ENCODE data around the gene HS3ST5. TPM values are rescaled to one million over a fixed set of nuclear protein-coding genes. Genes with fewer than 3 reads are reported as not detected.

Gene HS3ST5
- total RNA-seq, 1 experiment from 2014 or later, result 14.4 TPM

GRCh38 chr6:114292431-114292830 is 50.4 kb downstream of the HS3ST5 start:
- Histone ChIP-seq H3K27ac (ENCODE audit: insufficient read length, low read depth, low read length) (no peak overlapping the region), H2AFZ (ENCODE audit: low read length) (no peak overlapping the region), H2BK120ac (ENCODE audit: low read depth, low read length, poor library complexity, severe bottlenecking) (no peak overlapping the region), H3T11ph (ENCODE audit: low read length) (no peak overlapping the region), H2BK12ac (ENCODE audit: insufficient read length, low read depth, low read length) (no peak overlapping the region), H4K8ac (replicated peaks; ENCODE audit: insufficient read length, low read depth, low read length) (no peak overlapping the region), H3K56ac (ENCODE audit: insufficient read length, low read depth, low read length) (no peak overlapping the region), H3K79me1 (ENCODE audit: insufficient read depth, low read depth, low read length, poor library complexity, severe bottlenecking) (peaks cover 2% of the 10 kb centered on the region), H3K27me3 (ENCODE audit: insufficient read depth, low read length) (no peaks in the 10 kb centered on the region), H3K4me1 (ENCODE audit: insufficient read depth, low read length) (no peaks in the 10 kb centered on the region; the same call in 1 of the 2 replicates), H2BK15ac (ENCODE audit: low read depth, low read length) (no peak overlapping the region), H3K23ac (ENCODE audit: insufficient read length, low read depth, low read length) (no peak overlapping the region), H2AK5ac (ENCODE audit: insufficient read length, low read length) (no peak overlapping the region), H3K23me2 (ENCODE audit: insufficient read length, low read depth, low read length, poor library complexity, severe bottlenecking) (no peaks in the 10 kb centered on the region), H3K18ac (ENCODE audit: insufficient read length, low read depth, low read length) (no peak overlapping the region), H3K9ac (ENCODE audit: extremely low read depth, insufficient read length, low read length) (no peak overlapping the region), H4K5ac (ENCODE audit: insufficient read length, low read depth, low read length) (no peak overlapping the region), H3K9me3 (ENCODE audit: control insufficient read depth, low read depth, low read length) (no peaks in the 10 kb centered on the region), H3K4me2 (ENCODE audit: insufficient read depth, insufficient read length, low read length) (no peak overlapping the region), H2BK20ac (ENCODE audit: low read depth, low read length, poor library complexity, severe bottlenecking) (no peak overlapping the region), H3K14ac (ENCODE audit: insufficient read depth, low read length) (no peak overlapping the region), H4K20me1 (ENCODE audit: control insufficient read depth, insufficient read depth, insufficient read length) (no peaks in the 10 kb centered on the region), H3K79me2 (ENCODE audit: insufficient read depth, low read length) (no peaks in the 10 kb centered on the region), H4K91ac (ENCODE audit: insufficient read length, low read depth, low read length) (no peak overlapping the region), H2BK5ac (ENCODE audit: insufficient read length, low read length) (no peak overlapping the region), H3K4ac (ENCODE audit: low read depth, low read length) (no peak overlapping the region)
- H3K27me3 Mint-ChIP-seq (ENCODE audit: low read depth), result no peaks in the 10 kb centered on the region
- no peak for TF ChIP-seq CTCF (conservative IDR thresholded peaks at IDR 0.05)
- peaks cover 30 to 41% of the 10 kb centered on the region in 2 experiments for H3K4me1 Mint-ChIP-seq
- peaks cover 6 to 23% (median 15%) of the 10 kb centered on the region in 3 experiments for H3K36me3 Mint-ChIP-seq (ENCODE audit: insufficient read depth in 1 of 3, low read depth in 3 of 3)
- H3K27ac Mint-ChIP-seq, result no peak overlapping the region
- WGBS (ENCODE audit: extremely low coverage, insufficient read length, low lambda C conversion rate), result no CpG with 5 or more reads among the region's 1 CpG
- H3K4me3 Mint-ChIP-seq, result no peak overlapping the region
- DNase-seq, result no peak
- no peaks in the 10 kb centered on the region for H3K9me3 Mint-ChIP-seq
